Islet of Langerhans (tissue), 1 donor: ENCODE results near the gene PHLDB2.

Experiments
- FAIRE-seq: peaks from one replicate; lab custom pipeline; 2011; peaks lifted over from hg19 to GRCh38; lab: Jason Lieb, UNC

PHLDB2 gene

GRCh38 chr3:111851511-111851954 is 7.5 kb upstream of the PHLDB2 start:
- FAIRE-seq, result no peak

- FAIRE-seq, result no peak
Measured at GRCh38 chr3:111852540-111852939, 6.5 kb upstream of the PHLDB2 start.

- FAIRE-seq, result no peak
Measured at GRCh38 chr3:111853068-111853467, 6.0 kb upstream of the PHLDB2 start.

- no peak for FAIRE-seq
Measured at GRCh38 chr3:111854990-111855389, 4.1 kb upstream of the PHLDB2 start.

- no peak for FAIRE-seq
Measured at GRCh38 chr3:111856501-111856900, 2.6 kb upstream of the PHLDB2 start.

- no peak for FAIRE-seq
Measured at GRCh38 chr3:111857474-111857873, 1.6 kb upstream of the PHLDB2 start.

- no peak for FAIRE-seq
Measured at GRCh38 chr3:111858642-111859041, 423 bp upstream of the PHLDB2 start.

- FAIRE-seq, result no peak
Measured at GRCh38 chr3:111859974-111860859, 1.2 kb downstream of the PHLDB2 start.

GRCh38 chr3:111861391-111861790 is 2.3 kb downstream of the PHLDB2 start:
- no peak for FAIRE-seq

GRCh38 chr3:111862415-111862814 is 3.4 kb downstream of the PHLDB2 start:
- no peak for FAIRE-seq

GRCh38 chr3:111862974-111863373 is 3.9 kb downstream of the PHLDB2 start:
- no peak for FAIRE-seq

- no peak for FAIRE-seq
Measured at GRCh38 chr3:111863942-111864694, 5.1 kb downstream of the PHLDB2 start.

- no peak for FAIRE-seq
Measured at GRCh38 chr3:111864821-111865656, 6.0 kb downstream of the PHLDB2 start.

- no peak for FAIRE-seq
Measured at GRCh38 chr3:111867889-111868426, 8.9 kb downstream of the PHLDB2 start.

- FAIRE-seq, result no peak
Measured at GRCh38 chr3:111870620-111871019, 11.6 kb downstream of the PHLDB2 start.

GRCh38 chr3:111871809-111872623 is 13.0 kb downstream of the PHLDB2 start:
- FAIRE-seq, result no peak

- FAIRE-seq, result no peak
Measured at GRCh38 chr3:111872979-111873378, 13.9 kb downstream of the PHLDB2 start.

GRCh38 chr3:111874177-111874820 is 15.2 kb downstream of the PHLDB2 start:
- FAIRE-seq, result no peak

GRCh38 chr3:111881480-111881879 is 22.4 kb downstream of the PHLDB2 start:
- no peak for FAIRE-seq

GRCh38 chr3:111882194-111882593 is 23.1 kb downstream of the PHLDB2 start:
- no peak for FAIRE-seq

GRCh38 chr3:111882799-111883198 is 23.7 kb downstream of the PHLDB2 start:
- FAIRE-seq, result no peak
